ENCODE measurements around the gene PDXDC1.
"Not testable (repeated sequence)": the region's sequence is repeated elsewhere in the genome, so short reads cannot be mapped to it uniquely, and the experiment has no call there.

Gene PDXDC1, protein sequence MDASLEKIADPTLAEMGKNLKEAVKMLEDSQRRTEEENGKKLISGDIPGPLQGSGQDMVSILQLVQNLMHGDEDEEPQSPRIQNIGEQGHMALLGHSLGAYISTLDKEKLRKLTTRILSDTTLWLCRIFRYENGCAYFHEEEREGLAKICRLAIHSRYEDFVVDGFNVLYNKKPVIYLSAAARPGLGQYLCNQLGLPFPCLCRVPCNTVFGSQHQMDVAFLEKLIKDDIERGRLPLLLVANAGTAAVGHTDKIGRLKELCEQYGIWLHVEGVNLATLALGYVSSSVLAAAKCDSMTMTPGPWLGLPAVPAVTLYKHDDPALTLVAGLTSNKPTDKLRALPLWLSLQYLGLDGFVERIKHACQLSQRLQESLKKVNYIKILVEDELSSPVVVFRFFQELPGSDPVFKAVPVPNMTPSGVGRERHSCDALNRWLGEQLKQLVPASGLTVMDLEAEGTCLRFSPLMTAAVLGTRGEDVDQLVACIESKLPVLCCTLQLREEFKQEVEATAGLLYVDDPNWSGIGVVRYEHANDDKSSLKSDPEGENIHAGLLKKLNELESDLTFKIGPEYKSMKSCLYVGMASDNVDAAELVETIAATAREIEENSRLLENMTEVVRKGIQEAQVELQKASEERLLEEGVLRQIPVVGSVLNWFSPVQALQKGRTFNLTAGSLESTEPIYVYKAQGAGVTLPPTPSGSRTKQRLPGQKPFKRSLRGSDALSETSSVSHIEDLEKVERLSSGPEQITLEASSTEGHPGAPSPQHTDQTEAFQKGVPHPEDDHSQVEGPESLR

DNA sequence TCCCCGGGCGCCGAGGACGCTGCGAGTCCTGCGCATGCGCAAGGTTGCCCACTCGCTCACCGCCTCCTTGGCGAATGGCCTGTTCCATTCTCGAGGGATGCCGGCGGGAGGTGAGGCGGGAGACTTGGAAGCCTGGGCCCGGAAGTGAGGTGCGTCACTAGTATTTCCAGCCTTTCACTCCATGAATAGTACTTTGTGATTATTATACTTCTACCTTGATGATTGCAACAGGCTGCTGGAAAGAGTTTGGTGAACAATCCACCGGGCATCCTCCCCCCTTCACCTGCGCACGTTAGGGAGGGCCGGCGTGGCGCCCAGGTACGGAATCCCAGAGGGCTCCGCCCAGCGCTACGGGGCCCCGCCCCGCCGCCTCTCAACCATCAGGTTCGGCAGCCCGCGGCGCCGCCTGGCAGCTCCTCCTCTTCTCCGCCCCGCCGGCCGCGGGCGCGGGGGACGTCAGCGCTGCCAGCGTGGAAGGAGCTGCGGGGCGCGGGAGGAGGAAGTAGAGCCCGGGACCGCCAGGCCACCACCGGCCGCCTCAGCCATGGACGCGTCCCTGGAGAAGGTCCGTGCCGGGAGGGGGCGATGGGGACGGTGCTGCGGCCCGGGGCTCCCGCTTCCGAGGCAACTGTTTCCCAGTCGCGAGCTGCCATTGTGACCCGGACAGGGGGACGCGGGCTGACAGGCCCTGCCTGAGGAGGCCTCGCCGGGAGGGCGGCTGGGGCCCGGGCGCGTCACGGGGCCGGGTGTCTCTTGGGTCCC is at the start of gene PDXDC1:
Gene PDXDC1 (plus strand): TSS at position 371 of the 762 bp plus-strand sequence. CDS start 174 bp downstream, at position 545.
- H3K9me3 ChIP-seq, H3K27me3 ChIP-seq, H3K36me3 ChIP-seq: not testable (repeated sequence)
- Histone ChIP-seq H3K4me1 (ENCODE audit: control insufficient read depth in 1 of 2, insufficient read depth in 1 of 2, low read depth in 1 of 2, low read length in 1 of 2) (peaks cover 16 to 24% of the 10 kb centered on the region in 2 experiments), H3K27ac (peak within 1 kb of the TSS; percentile 90), H3K4me3 (ENCODE audit: low read depth in 1 of 2, low read length in 1 of 2) (peak within 1 kb of the TSS; percentile 71 to 92)
- TF ChIP-seq, protein P1, sequence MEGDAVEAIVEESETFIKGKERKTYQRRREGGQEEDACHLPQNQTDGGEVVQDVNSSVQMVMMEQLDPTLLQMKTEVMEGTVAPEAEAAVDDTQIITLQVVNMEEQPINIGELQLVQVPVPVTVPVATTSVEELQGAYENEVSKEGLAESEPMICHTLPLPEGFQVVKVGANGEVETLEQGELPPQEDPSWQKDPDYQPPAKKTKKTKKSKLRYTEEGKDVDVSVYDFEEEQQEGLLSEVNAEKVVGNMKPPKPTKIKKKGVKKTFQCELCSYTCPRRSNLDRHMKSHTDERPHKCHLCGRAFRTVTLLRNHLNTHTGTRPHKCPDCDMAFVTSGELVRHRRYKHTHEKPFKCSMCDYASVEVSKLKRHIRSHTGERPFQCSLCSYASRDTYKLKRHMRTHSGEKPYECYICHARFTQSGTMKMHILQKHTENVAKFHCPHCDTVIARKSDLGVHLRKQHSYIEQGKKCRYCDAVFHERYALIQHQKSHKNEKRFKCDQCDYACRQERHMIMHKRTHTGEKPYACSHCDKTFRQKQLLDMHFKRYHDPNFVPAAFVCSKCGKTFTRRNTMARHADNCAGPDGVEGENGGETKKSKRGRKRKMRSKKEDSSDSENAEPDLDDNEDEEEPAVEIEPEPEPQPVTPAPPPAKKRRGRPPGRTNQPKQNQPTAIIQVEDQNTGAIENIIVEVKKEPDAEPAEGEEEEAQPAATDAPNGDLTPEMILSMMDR (IDR thresholded peaks at IDR 0.05), result peak; percentile 46

DNA sequence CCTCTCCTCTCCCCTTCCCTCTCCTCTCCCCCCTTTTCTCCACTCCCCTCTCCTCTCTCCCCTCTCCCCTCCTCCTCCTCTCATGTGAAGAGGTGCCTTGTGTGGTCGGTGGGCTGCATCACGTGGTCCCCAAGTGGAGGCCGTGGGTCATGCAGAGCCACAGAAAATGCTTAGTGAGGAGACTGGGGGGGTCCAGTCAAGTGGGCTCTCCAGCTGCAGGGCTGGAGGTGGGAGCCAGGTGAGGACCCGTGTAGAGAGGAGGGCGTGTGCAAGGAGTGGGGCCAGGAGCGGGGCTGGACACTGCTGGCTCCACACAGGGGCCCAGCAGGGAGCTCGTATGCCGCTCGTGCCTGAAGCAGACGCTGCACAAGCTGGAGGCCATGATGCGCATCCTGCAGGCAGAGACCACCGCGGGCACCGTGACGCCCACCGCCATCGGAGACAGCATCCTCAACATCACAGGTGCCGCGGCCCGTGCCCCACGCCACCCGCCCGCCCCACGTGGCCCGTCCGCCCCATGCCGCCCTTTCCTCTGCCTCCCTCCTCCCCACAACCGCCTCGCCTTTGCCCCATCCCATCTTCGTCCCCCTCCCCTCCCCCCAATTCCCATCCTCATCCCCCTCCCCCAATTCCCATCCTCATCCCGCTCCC is 46.6 kb upstream of the PDXDC1 start:
- not testable (repeated sequence) for H3K27me3 ChIP-seq; H3K4me1 ChIP-seq (ENCODE audit: control insufficient read depth in 1 of 2, insufficient read depth in 1 of 2, low read depth in 1 of 2, low read length in 1 of 2); H3K9me3 ChIP-seq; H3K4me3 ChIP-seq (ENCODE audit: low read depth in 1 of 2, low read length in 1 of 2); H3K27ac ChIP-seq; H3K36me3 ChIP-seq

DNA sequence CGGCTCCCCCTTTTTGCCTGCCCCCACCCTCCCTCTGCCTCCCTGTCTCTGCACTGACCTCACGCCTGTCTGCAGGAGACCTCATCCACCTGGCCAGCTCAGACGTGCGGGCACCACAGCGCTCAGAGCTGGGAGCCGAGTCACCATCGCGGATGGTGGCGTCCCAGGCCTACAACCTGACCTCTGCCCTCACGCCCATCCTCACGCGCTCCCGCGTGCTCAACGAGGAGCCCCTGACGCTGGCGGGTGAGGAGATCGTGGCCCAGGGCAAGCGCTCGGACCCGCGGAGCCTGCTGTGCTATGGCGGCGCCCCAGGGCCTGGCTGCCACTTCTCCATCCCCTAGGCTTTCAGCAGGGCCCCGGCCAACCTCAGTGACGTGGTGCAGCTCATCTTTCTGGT is 45.6 kb upstream of the PDXDC1 start:
- H3K27ac ChIP-seq; H3K4me1 ChIP-seq (ENCODE audit: control insufficient read depth in 1 of 2, insufficient read depth in 1 of 2, low read depth in 1 of 2, low read length in 1 of 2); H3K9me3 ChIP-seq; H3K27me3 ChIP-seq; H3K36me3 ChIP-seq; H3K4me3 ChIP-seq (ENCODE audit: low read depth in 1 of 2, low read length in 1 of 2): not testable (repeated sequence)

DNA sequence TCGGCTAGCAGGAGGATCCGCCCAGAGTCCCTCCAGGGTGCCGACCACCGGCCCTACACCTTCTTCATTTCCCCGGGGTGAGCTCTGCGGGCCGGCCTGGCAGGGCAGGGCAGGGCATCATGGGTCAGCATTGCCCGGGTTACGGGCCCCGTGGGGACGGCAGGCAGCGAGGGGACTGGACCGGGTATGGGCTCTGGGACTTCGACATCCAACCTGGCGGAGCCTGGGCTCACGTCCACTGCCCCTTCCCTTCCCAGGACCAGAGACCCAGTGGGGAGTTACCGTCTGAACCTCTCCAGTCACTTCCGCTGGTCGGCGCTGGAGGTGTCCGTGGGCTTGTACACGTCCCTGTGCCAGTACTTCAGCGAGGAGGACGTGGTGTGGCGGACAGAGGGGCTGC is 44.6 kb upstream of the PDXDC1 start:
- H3K27me3 ChIP-seq; H3K4me1 ChIP-seq (ENCODE audit: control insufficient read depth in 1 of 2, insufficient read depth in 1 of 2, low read depth in 1 of 2, low read length in 1 of 2); H3K9me3 ChIP-seq; H3K36me3 ChIP-seq; H3K27ac ChIP-seq; H3K4me3 ChIP-seq (ENCODE audit: low read depth in 1 of 2, low read length in 1 of 2): not testable (repeated sequence)

DNA sequence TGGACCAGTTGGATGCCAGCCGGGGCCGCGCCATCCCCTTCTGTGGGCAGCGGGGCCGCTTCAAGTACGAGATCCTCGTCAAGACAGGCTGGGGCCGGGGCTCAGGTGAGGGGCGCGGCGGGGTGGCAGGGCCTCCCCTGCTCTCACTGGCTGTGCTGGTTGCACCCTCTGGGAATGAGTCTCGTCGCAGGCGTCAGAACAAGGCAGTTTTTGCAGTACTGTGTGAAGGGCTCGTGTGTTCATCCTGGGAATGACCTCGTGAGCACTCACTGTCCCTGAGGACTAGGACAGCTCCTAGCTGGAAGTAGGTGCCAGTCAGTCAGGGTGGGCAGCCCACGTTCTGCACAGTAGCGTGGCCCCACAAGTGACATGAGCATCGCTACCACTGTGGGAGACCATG is 43.9 kb upstream of the PDXDC1 start:
- not testable (repeated sequence) for H3K27me3 ChIP-seq; H3K9me3 ChIP-seq; H3K4me3 ChIP-seq (ENCODE audit: low read depth in 1 of 2, low read length in 1 of 2); H3K36me3 ChIP-seq; H3K4me1 ChIP-seq (ENCODE audit: control insufficient read depth in 1 of 2, insufficient read depth in 1 of 2, low read depth in 1 of 2, low read length in 1 of 2); H3K27ac ChIP-seq

DNA sequence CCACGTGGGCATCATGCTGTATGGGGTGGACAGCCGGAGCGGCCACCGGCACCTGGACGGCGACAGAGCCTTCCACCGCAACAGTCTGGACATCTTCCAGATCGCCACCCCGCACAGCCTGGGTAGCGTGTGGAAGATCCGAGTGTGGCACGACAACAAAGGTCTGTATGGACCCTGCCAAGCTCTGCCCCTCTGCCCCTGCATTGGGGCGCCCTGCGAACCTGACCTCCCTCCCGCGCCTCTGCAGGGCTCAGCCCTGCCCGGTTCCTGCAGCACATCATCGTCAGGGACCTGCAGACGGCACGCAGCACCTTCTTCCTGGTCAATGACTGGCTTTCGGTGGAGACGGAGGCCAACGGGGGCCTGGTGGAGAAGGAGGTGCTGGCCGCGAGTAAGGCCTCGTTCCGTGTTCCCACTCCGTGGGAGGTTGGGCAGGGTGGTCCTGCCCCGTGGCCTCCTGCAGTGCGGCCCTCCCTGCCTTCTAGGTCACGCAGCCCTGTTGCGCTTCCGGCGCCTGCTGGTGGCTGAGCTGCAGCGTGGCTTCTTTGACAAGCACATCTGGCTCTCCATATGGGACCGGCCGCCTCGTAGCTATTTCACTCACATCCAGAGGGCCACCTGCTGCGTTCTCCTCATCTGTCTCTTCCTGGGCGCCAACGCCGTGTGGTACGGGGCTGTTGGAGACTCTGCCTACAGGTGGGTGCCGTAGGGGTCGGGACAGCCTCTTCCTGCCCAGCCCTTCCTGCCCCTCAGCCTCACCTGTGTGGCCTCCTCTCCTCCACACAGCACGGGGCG is 42.0 kb upstream of the PDXDC1 start:
- H3K27ac ChIP-seq; H3K4me1 ChIP-seq (ENCODE audit: control insufficient read depth in 1 of 2, insufficient read depth in 1 of 2, low read depth in 1 of 2, low read length in 1 of 2); H3K4me3 ChIP-seq (ENCODE audit: low read depth in 1 of 2, low read length in 1 of 2): not testable (repeated sequence)

DNA sequence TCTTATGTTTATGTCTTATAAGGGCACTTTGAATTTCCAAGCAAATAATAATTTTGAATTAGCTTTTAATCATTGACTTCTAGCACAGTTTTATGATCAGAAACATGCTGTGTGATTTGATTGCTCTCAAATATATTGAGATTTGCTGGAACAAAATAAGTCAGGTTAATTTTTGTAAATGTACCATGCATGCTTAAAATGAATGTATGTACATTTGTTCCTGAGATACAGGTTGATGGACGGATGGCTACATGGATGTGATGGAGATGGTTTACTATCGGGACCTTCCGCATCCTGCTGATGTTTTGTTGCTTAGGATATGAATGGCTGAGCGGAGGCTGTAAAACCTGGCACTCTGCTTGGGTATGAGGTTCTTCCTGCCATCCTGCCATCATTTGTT is 37.7 kb upstream of the PDXDC1 start, which contains the start of gene NPIPA1:
Gene NPIPA1 (plus strand): TSS at position 301 of the 400 bp plus-strand sequence. CDS start 0 bp downstream, at position 301.
- H3K36me3 ChIP-seq; H3K4me3 ChIP-seq (ENCODE audit: low read depth in 1 of 2, low read length in 1 of 2); H3K4me1 ChIP-seq (ENCODE audit: control insufficient read depth in 1 of 2, insufficient read depth in 1 of 2, low read depth in 1 of 2, low read length in 1 of 2); H3K27me3 ChIP-seq; H3K27ac ChIP-seq; H3K9me3 ChIP-seq: not testable (repeated sequence)

More for the DNA sequence above, 42.0 kb upstream of the PDXDC1 start:
- H3K9me3 ChIP-seq, H3K36me3 ChIP-seq, H3K27me3 ChIP-seq: not testable (repeated sequence)

DNA sequence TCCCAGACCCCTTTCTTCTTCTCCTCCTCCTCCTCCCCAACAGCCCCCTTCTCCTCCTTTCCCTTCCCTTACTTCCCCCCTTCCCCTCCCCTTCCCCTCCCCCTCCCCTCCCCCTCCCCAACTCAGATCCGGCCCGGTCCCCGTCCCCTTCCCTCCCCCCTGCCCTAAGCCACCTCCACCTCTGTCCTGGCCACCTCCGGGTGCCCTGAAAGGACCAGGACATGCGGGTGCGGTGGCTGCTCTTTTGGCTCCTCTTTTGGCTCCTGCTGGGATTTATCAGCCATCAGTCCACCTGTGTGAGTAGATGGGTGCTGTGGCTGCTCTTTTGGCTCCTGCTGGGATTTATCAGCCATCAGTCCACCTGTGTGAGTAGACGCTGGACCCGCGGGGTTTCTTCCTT is 36.8 kb upstream of the PDXDC1 start:
- H3K4me1 ChIP-seq (ENCODE audit: control insufficient read depth in 1 of 2, insufficient read depth in 1 of 2, low read depth in 1 of 2, low read length in 1 of 2); H3K36me3 ChIP-seq; H3K27me3 ChIP-seq; H3K9me3 ChIP-seq; H3K27ac ChIP-seq; H3K4me3 ChIP-seq (ENCODE audit: low read depth in 1 of 2, low read length in 1 of 2): not testable (repeated sequence)

DNA sequence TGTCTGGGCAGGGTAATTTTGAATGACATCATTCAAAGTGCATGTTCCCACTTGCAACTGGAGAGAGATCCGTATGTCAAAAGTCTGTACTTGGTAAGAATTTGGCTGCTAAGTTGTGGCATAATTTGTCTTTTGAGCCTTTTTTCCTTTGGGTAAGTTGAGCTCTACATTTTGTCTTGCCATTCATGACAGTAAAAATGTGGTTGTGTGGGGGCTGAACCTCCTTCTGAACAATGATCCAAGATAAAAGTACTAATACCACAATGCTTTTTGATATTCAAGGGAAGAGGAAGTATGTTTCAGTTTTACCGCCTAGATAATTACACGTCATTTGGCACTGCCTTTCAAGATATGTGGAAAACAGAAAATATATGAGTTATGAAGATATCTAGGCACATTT is 32.1 kb upstream of the PDXDC1 start:
- H3K4me1 ChIP-seq (ENCODE audit: control insufficient read depth in 1 of 2, insufficient read depth in 1 of 2, low read depth in 1 of 2, low read length in 1 of 2); H3K4me3 ChIP-seq (ENCODE audit: low read depth in 1 of 2, low read length in 1 of 2); H3K27me3 ChIP-seq; H3K9me3 ChIP-seq; H3K36me3 ChIP-seq; H3K27ac ChIP-seq: not testable (repeated sequence)
